HepG2 (cell line): Measurements from ENCODE around the gene PASK. TPM values are rescaled to one million over a fixed set of nuclear protein-coding genes. Genes with fewer than 3 reads are reported as not detected.

Experiments used
- ATAC-seq: fragments of 200-7000 bp; cut with Tn5 transposase; 3 replicates; pipeline ENCODE4 v1.9.1; 2020; ENCODE audit warnings: mild to moderate bottlenecking, moderate library complexity
- BruUV-seq: library from RNA; stranded (reverse); fragments of 400-500 nt; replicated peaks from 2 replicates; lab custom pipeline; 2021; lab: Mats Ljungman, UMichigan
- CTCF ChIA-PET: fragments of 300-600 bp; formaldehyde crosslinking; extraction: SDS; loops from one replicate; lab custom pipeline; 2021; ENCODE audit warnings: low total read pairs, inconsistent platforms, low intra/inter-chr PET ratio; lab: Yijun Ruan, JAX
- POLR2A ChIA-PET: fragments of 350-600 bp; sonication (Branson Sonifier 250); formaldehyde crosslinking; loops from one replicate; lab custom pipeline; 2020; ENCODE audit warnings: antibody characterized with exemption, inconsistent platforms; lab: Yijun Ruan, JAX
- DNase-seq: peaks from one replicate; pipeline ENCODE4 v3.0.0-alpha.2; 2015; ENCODE audit warnings: low spot score
- FAIRE-seq: peaks from 3 replicates; lab custom pipeline; 2011; peaks lifted over from hg19 to GRCh38; lab: Jason Lieb, UNC
- H2AFZ ChIP-seq: one replicate; pipeline ENCODE4 v1.6.1; 2011; ENCODE audit warnings: low read length, inconsistent platforms
- H3K27ac ChIP-seq: fragments of 300-600 bp; 3 replicates; pipeline ENCODE4 v1.8.0; 2011; ENCODE audit warnings: mixed run types, mild to moderate bottlenecking, mixed read lengths, low read length, inconsistent platforms; ENCODE audit not compliant: insufficient read depth; ENCODE audit errors: extremely low read length
- H3K27me3 ChIP-seq, 2 experiments: fragments of 200-600 bp in 1 of 2; 2 replicates in 1 of 2; 3 replicates in 1 of 2; pipeline versions ENCODE4 v1.6.0 to v1.8.0; 2011; ENCODE audit warnings: low read length in 2 of 2, mild to moderate bottlenecking in 2 of 2, moderate library complexity in 2 of 2, inconsistent platforms in 1 of 2; ENCODE audit not compliant: insufficient read depth in 2 of 2, control insufficient read depth in 1 of 2
- H3K36me3 ChIP-seq, 2 experiments: fragments of 200-600 bp in 1 of 2; replicated peaks in 1 of 2; 2 replicates in 1 of 2; 3 replicates in 1 of 2; pipeline versions ENCODE4 v1.5.1 to v1.8.0; 2011; ENCODE audit warnings: low read length in 2 of 2, inconsistent platforms in 1 of 2; ENCODE audit not compliant: insufficient read depth in 2 of 2, control insufficient read depth in 1 of 2
- H3K4me1 ChIP-seq: 2 replicates; pipeline ENCODE4 v1.5.1; 2012; ENCODE audit warnings: low read length, inconsistent platforms; ENCODE audit not compliant: insufficient read depth
- H3K4me2 ChIP-seq: 2 replicates; pipeline ENCODE4 v1.6.0; 2011; ENCODE audit warnings: low read depth, low read length, inconsistent platforms
- H3K4me3 ChIP-seq, 3 experiments: fragments of 200-600 bp in 1 of 3; sonication (generic), shearing (Covaris generic) in 1 of 3; replicated peaks in 1 of 3; 2 replicates each; pipeline ENCODE4 v1.5.1; 2011 to 2016; ENCODE audit warnings: low read length in 3 of 3, inconsistent platforms in 2 of 3, low read depth in 2 of 3, mild to moderate bottlenecking in 2 of 3, control low read depth in 1 of 3, mixed read lengths in 1 of 3; ENCODE audit not compliant: insufficient read depth in 1 of 3
- H3K79me2 ChIP-seq: one replicate; pipeline ENCODE4 v1.6.1; 2011; ENCODE audit warnings: low read length, inconsistent platforms; ENCODE audit not compliant: insufficient read depth
- H3K9ac ChIP-seq: 2 replicates; pipeline ENCODE4 v1.6.0; 2011; ENCODE audit warnings: mild to moderate bottlenecking, low read depth, low read length, inconsistent platforms; ENCODE audit not compliant: insufficient read depth
- H3K9me3 ChIP-seq: 2 replicates; pipeline ENCODE4 v1.5.1; 2012; ENCODE audit warnings: mild to moderate bottlenecking, low read length
- H4K20me1 ChIP-seq: 2 replicates; pipeline ENCODE4 v1.6.0; 2011; ENCODE audit warnings: inconsistent platforms, mild to moderate bottlenecking, low read length, moderate library complexity; ENCODE audit not compliant: insufficient read depth
- TCF7L2 ChIP-seq: IDR thresholded peaks from 2 replicates; pipeline ENCODE4 v1.6.1; 2011; ENCODE audit warnings: mild to moderate bottlenecking, low read depth, low read length, moderate library complexity
- U2AF1 ChIP-seq: fragments of 200-400 bp; formaldehyde crosslinking; optimal IDR thresholded peaks from 2 replicates; pipeline ENCODE3; 2017; ENCODE audit warnings: mild to moderate bottlenecking, low read depth, low read length
- WGBS: methylation state at CpG from one replicate; pipeline ENCODE4 v1.1.6; 2017; ENCODE audit warnings: low lambda C conversion rate; 5-methylcytosine and 5-hydroxymethylcytosine counted together
- in situ Hi-C: cut with HindIII; loops from 2 replicates; pipeline ENCODE4 v1.10.0; 2017; ENCODE audit warnings: low pct_unique_long_range_greater_than_20kb; ENCODE audit not compliant: extremely low pct_ligation_motif_present
- intact Hi-C: fragments of 100-400 bp; cut with micrococcal nuclease; formaldehyde crosslinking; loops from one replicate; pipeline ENCODE4 v1.10.0; 2022; ENCODE audit not compliant: unreplicated experiment
- polyA plus RNA-seq, 8 experiments: library from polyadenylated mRNA; depleted of rRNA in 3 of 8; stranded (reverse) in 7 of 8; unstranded in 1 of 8; fragments of >200 nt; fragmentation: Illumina TruSeq in 4 of 8; extraction: Trizol in 4 of 8; gene quantifications; 2 replicates each; pipeline versions ENCODE4 v1.2.1 to v1.2.3, GENCODE V29; 2011 to 2016; ENCODE audit warnings: low read depth in 4 of 8, missing spikeins in 1 of 8, mixed read lengths in 1 of 8; ENCODE audit not compliant: insufficient read depth in 1 of 8
- total RNA-seq, 5 experiments: library from RNA; depleted of rRNA; stranded (reverse); fragments of >200 nt; fragmentation: Illumina TruSeq; extraction: Trizol; gene quantifications; 2 replicates each; pipeline ENCODE4 v1.2.3, GENCODE V29; 2016; ENCODE audit warnings: low read depth in 1 of 5
- TF ChIP-seq, protein P1 (sequence below), 2 experiments: fragments of 450-650 bp in 1 of 2; sonication (generic) in 1 of 2; formaldehyde crosslinking in 1 of 2; IDR thresholded peaks; 2 replicates each; pipeline versions ENCODE4 v1.6.1 to v1.8.0; 2016 to 2022; ENCODE audit warnings: antibody characterized with exemption in 1 of 2, mild to moderate bottlenecking in 1 of 2, missing genetic modification reagents in 1 of 2

Gene PASK
- total and polyA plus RNA-seq, 2 of the 13 experiments (the other 11 are each of a cell fraction or from before 2014, with no cell fraction given), result 6.9 to 17.0 TPM

DNA sequence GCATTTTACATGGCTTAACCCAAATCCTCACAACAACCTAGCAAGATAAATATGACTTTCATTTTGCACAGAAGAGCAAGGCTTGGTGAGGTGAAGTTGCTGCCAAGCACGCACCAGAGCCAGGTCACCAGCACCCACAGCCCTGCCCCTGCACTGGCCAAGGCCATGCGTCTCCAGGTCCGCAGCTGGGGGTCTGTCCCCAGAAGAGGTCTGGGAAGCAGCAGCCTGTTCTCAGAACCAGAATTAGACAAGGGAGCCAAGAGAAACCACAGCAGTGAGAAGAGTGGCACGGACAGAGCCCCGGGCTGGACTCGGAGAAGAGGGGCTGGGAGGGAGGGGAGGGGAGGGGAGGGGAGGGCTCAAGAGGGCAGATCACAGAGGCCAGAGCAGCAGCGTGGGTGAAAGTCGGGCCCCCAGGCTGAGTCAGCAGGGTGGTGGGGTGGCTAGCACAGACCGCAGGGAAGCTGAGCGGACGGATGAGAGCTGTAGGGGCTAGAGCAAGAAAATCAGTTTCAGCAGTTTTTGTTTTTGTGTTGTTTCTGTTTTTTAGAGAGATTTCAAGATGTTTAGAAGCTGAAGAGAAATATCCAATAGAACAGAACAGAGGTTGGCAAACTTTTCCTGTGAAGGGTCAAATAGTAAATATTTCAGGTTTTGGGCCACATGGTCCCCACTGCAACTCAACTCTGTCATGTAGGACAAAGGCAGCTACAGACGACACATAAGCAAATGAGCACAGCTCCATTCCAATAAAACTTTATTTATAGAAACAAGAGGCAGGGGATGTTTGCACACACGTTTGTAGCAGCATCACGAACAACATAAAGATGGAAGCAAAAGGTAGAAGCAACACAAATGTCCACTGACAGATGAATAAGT, 39.8 kb downstream of the PASK start:
- ChIA-PET CTCF (no interaction called here), POLR2A (no interaction called here)

More for the DNA sequence above, 39.8 kb downstream of the PASK start:
- Histone ChIP-seq H3K27ac (no peak overlapping the region), H2AFZ (no peak overlapping the region), H3K27me3 (no peaks in the 10 kb centered on the region), H3K9me3 (no peaks in the 10 kb centered on the region), H3K4me1 (no peaks in the 10 kb centered on the region), H3K4me3 (no peak overlapping the region), H3K4me2 (no peak overlapping the region), H3K9ac (no peak overlapping the region), H3K79me2 (no peaks in the 10 kb centered on the region), H4K20me1 (no peaks in the 10 kb centered on the region), H3K36me3 (peaks cover 7 to 29% of the 10 kb centered on the region in 2 experiments; a peak in 4 of 5 replicates)
- intact Hi-C loops, result no loop called here
- BruUV-seq, result no TSS peak
- in situ Hi-C loops, result no loop called here
- DNase-seq (no peak), ATAC-seq (no peak), FAIRE-seq (no peak)
- TF ChIP-seq U2AF1, result no peak
- TF ChIP-seq, protein P1, sequence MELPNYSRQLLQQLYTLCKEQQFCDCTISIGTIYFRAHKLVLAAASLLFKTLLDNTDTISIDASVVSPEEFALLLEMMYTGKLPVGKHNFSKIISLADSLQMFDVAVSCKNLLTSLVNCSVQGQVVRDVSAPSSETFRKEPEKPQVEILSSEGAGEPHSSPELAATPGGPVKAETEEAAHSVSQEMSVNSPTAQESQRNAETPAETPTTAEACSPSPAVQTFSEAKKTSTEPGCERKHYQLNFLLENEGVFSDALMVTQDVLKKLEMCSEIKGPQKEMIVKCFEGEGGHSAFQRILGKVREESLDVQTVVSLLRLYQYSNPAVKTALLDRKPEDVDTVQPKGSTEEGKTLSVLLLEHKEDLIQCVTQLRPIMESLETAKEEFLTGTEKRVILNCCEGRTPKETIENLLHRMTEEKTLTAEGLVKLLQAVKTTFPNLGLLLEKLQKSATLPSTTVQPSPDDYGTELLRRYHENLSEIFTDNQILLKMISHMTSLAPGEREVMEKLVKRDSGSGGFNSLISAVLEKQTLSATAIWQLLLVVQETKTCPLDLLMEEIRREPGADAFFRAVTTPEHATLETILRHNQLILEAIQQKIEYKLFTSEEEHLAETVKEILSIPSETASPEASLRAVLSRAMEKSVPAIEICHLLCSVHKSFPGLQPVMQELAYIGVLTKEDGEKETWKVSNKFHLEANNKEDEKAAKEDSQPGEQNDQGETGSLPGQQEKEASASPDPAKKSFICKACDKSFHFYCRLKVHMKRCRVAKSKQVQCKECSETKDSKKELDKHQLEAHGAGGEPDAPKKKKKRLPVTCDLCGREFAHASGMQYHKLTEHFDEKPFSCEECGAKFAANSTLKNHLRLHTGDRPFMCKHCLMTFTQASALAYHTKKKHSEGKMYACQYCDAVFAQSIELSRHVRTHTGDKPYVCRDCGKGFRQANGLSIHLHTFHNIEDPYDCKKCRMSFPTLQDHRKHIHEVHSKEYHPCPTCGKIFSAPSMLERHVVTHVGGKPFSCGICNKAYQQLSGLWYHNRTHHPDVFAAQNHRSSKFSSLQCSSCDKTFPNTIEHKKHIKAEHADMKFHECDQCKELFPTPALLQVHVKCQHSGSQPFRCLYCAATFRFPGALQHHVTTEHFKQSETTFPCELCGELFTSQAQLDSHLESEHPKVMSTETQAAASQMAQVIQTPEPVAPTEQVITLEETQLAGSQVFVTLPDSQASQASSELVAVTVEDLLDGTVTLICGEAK (IDR thresholded peaks at IDR 0.05), result no peak
- TF ChIP-seq, protein P1 (CRISPR knock-in tag; IDR thresholded peaks at IDR 0.05), result peak; percentile 73
- no peak for TF ChIP-seq TCF7L2
- WGBS, result 88% methylated on average over 14 of the region's 14 CpGs
